HG02763 (cell line): Measurements from ENCODE around the gene AP2A1.

Experiments
- ATAC-seq: cut with Tn5 transposase; IDR thresholded peaks from one replicate; pipeline ENCODE4 v1.9.1; 2021; ENCODE audit warnings: mild to moderate bottlenecking, moderate library complexity; ENCODE audit not compliant: unreplicated experiment

AP2A1 gene

DNA sequence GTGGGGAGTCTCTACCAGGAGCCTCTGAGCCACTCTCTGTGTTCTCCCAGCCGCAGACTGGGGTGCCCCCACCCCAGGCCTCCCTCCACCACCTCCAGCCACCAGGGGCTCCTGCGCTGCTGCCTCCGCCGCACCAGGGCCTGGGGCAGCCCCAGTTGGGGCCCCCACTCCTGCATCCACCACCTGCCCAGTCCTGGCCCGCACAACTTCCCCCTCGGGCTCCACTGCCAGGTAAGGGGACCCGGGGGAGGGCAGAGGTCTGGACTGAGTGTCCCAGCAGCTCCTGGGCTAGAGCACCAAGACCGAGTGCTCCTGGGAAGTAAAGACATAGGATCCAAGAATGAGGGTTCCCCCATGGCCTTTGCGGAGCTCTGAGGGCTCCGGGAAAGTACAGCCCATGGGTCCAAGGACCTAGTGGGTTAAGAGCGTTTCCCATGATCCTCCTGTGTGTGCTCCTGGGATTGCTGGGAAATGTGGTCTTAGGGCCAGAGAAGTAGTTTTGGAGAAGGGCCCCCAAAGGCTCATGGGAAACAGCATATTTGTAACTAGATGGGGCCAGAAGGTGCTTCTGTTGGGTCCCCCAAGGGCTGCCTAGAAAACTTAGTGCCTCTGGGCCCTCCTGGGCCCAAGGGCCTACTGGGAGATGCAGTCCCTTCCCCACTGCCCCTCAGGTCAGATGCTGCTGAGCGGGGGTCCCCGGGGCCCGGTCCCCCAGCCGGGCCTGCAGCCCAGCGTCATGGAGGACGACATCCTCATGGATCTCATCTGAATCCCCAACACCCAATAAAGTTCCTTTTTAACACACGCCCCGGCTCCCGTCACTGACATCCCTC is 69.6 kb downstream of the AP2A1 start:
- no peak for ATAC-seq

DNA sequence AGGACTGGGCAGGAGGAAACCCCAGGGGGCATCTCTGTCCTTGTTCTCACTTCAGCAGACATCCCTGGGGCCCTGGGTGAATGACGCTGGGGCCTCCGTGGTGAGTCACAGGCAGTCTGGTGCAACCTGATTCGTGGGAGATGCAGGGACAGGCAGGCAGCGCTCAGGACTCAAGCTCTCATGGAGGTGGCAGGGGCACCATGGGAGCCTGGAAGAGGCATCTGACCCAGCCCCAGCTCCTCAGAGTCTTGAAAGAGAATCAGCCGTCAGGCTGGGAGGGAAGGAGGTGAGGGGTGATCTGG is 70.2 kb downstream of the AP2A1 start:
- no peak for ATAC-seq

DNA sequence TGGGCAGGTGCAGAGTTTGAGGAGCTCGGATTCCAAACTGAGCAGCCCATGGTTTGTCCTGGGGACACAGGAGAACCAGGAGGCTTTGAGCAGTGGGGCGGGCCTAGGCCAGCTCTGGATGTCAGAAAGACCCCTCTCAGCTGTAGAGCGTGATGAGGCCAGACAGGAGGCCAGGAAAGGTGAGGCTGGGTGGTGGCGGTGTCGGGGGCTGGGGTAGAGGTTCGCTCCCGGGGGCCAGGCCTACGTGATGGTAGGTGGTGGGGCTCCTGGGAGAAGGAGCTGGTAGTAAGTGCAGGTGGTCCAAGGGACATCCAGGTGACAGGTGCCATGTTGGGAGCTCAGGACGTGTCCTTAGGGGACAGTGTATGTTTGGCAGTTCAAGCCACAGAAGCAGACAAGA is 70.6 kb downstream of the AP2A1 start:
- ATAC-seq: no peak

DNA sequence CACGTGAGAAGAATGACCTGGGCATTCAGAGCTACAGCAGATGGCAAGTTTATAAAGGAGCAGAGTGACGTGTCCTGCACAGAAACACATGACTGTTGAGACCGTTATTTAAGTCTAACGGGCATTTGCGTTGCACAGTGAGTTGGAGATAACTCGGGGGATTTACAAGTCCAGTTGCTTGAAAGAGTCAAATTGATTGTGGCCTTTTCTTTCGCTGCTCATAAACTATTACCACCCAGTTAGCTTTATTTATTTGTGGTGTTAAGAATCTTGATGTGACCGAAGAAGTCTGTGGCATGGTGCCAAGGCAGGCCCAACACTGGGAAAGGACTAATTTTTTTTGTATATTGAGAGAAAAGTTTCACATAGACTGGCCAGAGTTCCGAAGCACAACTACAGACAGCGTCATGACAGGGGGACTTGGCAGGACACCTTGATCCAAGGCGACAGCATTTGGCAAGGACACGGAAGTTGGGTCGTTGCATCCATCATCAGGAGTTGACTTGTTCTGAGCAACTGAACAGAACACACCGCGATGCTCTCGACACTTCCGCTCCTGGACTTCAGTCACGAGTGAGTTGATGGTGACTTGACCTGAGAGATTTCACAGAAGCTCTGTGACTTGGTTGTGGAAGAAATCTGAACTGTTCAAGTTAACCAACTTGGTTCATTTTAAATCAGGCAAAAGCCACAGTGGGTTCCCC is 72.2 kb downstream of the AP2A1 start:
- ATAC-seq: no peak

DNA sequence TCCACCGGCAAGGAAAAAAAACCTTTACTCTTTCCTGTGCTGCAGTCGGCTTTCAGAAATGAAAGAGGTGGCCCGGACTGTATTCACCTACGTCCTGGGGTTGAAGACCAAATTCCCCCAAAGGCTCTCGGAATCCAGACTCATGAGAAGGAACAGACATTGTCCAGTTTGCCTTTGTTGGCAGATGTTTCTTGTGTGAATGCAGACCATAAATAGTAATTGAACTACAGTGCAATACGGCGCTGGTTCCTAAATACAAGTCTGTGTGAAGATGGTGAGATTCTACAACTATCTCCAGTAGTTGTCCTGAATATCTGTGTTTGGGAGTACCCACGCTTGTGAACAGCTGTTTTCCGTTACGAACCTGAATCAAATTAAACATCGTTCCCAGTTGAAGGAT is 72.9 kb downstream of the AP2A1 start:
- no peak for ATAC-seq

DNA sequence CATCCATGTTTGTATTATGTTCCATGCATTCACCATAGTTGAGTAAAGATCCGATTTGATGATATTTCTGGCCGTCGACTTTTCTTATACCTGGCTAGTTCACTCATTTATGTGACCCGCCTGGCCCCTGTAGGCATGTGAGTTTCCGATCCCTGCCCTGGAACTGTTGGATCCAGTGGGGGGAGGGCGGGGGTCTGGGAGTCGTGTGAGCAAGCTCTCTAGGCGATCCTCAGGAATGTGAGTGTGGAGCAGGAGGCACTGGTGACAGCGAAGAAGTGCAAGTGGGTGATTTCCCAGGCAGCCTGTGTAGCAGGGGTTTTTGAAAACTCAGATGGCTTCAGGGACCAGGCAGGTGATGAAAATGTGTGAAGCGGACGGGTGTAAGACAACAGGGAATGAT is 73.5 kb downstream of the AP2A1 start:
- ATAC-seq: no peak

DNA sequence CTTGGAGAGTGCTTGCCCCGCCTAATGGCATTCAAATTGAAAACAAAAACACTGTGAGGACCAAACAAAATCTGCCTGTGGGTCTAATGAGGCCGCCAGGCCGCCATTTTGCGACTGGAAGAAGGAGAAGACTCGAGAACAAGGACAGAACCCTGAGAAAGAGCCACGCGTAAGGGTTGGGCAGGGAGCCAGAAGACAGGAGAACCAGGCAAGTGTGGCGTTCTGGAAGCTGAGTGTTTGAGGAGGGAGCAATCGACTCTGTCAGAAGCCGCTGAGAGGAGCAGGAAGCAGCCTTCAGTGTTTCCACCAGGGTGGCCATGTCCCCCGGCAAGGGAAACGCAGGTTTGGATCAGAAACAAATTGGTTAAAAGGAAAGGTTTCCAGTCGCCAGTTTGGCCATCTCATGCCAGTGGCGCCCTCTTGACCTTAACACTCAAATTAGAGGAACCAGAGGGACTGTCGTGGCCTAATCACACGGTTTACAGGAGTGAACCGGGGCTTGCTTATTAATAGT is 74.0 kb downstream of the AP2A1 start:
- ATAC-seq: no peak

DNA sequence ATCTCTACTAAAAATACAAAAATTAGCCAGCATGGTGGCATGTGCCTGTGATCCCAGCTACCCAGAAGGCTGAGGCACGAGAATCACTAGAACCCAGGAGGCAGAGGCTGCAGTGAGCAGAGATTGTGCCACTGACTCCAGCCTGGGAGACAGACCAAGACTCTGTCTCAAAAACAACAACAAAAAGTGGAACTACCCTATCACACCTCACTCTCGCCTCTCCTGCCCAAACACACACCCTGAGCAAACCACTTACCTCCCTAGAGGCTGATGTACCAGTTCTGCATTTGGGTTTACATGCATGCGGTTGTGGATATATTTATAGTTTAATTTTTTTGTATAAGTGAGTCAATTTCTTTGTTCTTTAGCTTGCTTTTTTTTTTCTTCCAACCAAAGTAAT is 76.5 kb downstream of the AP2A1 start:
- no peak for ATAC-seq

DNA sequence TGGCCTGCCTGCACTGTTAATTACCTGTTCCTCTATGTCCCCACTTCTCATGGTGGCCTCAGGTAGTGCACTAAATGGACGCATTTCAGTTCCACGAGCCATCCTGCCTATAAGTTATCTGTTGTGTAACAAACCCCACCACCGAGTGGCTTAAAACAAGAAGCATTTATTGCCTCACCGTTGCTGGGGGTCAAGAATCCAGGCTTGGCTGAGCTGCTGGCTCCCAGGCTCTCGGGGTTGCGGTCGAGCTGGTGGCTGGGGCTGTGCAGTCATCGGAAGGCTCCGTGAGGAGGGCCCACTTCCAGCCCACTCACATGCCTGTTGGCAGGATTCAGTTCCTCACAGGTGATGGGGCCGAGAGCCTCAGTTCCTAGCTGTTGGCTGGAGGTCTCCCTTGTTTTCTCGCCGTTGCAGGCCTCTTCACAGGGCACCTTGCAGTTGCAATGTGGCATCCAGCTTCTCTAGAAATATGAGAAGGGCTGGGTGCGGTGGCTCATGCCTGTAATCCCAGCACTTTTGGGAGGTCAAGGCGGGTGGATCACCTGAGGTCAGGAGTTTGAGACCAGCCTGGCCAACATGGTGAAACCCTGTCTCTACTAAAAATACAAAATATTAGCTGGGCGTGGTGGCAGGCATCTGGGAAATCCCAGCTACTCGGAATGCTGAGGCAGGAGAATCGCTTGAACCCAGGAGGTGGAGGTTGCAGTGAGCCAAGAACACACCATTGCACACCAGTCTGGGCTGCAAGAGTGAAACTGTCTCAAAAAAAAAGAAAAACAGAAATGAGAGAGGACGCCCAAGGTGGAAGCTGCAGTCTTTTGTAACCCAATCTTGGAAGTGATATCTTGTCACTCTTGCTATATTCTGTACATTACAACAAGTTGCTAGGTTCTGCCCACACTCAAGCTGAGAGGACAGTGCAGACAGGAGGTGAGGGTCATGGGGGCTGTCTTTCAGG is 77.6 kb downstream of the AP2A1 start:
- no peak for ATAC-seq

DNA sequence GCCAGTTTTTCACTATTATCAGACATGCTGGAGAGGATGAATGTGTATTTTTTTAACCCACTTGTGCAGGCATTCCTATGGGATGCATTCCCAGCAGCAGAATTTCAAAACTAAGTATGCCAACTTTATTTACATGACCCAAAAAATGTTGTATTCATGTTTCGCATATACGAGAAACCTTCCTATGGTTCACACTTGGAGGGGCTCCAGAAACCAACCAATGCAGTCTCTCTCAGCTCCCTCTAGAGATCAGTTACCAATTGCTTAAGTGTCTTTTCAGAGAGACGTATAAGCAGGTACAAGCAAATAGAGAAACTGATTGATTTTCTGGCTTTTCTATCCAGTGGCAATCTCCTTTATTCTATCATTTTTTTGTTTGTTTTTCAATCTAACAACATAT is 78.6 kb downstream of the AP2A1 start:
- ATAC-seq: no peak

DNA sequence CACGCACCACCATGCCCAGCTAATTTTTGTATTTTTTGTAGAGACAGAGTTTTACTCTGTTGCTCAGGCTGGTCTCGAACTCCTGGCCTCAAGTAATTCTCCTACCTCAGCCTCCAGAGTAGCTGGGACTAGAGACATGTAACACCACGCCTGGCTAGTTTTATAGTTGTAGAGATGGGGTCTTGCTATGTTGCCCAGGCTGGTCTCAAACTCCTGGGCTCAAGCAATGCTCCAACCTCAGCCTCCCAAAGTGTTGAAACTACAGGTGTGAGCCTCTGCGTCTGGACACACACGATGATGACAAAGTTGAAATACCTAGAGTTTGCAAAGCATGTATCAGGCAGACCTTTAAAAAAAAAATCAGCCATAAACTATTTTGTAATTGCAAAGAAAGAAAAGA is 79.6 kb downstream of the AP2A1 start:
- no peak for ATAC-seq

DNA sequence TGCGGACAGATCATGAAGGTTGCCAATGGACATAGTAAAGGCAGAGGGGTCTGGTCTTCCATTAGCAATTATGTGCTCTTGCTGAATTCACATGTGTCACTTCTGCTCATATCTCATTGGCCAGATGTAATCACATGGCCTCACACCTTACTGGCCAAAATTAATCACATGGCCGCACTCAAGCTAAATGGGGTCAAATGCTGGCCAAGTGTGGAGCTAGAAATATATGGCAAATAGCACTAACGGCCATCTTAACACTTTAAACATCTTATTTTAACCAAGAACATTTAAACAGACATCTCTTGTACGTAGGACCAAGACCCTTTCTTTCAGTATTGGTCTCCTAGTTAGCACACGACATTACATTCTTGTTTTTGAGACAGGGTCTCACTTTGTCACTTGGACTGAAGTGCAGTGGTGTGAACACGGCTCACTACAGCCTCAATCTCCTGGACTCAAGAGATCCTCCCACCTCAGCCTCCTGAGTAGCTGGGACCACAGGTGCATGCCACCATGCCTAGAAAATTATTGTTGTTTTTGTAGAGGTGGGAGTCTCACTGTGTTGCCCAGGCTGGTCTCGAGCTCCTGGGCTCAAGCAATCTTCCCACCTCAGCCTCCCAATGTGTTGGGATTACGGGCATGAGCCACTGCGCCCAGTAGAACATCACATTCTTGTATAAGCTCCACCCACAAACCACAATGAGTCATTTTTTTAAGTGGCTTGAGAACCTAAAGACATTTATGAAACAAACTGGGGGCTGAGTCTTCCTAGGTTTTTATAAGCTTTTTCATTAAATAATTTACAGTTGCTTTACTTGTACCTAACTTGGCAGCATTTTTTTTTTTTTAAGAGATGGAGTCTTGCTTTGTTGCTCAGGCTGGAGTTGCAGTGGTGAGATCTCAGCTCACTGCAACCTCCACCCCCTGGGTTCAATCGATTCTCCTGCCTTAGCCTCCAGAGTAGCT is 81.2 kb downstream of the AP2A1 start:
- ATAC-seq: no peak

DNA sequence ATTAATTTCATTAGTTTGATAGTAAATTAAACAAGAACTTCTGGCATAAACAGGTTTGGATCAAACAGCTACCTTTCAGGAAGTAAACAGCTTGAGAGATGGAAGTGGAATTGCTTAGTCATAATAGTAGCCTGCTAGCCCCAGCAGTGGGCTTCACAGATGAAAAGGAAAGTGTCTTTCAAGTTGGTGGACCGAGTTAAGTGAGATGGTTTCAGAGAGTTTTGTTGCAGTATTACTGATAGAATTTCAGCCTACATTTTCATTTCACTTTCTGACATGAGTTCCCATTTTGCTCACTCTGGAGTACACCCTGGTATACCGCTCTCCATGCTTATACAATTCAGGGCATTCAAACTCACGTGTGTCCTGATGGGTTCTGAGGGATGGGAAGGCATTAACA is 82.1 kb downstream of the AP2A1 start:
- ATAC-seq: no peak

DNA sequence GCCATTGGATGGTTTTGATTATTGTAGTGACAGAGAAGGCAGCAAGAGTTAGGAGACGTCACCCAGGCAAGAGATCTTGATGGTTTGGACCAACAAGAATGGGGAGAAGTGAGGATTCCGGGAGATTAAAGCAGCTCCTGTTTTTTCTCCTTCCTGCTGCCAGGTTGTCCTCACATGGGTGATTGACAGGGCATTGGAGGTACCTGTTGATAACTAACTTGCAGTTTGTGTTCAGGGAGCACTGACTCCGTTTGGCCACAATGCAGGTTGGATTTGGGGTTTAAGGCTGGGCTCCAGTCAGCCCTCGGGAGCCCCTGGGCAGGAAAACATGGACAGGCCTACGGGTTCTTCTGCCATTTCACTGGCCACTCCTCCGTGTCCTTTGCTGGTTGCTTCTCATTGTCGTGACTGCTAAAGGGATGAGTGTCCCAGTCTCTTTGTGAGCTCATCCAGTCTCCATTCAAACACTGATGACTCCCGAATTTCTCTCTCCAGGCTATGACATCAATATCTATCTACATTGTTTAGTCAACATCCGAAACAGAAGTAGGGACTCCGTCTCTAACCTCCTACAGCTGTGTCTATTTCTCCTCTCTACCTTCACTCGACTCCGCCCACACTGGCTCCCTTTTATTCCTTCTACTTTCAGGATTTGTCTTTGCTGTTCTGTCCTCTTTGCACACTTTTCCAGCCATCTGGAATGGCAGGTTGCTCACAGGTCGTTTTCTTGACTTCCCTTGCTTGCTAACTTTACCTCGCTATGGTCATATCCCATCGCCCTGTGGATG is 82.8 kb downstream of the AP2A1 start:
- no peak for ATAC-seq

DNA sequence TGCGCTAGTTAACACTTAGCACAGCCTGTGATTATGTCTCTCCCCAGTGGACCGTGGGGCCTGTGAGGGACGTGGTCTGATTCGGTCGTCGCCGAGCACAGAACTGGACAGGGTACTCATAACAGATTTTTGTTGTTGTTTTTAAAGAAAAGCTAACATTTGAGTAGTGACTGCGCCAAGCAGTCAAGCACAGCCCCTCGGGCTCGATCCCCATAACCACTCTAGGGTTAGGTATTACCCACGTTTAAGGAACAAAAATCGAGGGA is 83.4 kb downstream of the AP2A1 start:
- ATAC-seq: no peak

DNA sequence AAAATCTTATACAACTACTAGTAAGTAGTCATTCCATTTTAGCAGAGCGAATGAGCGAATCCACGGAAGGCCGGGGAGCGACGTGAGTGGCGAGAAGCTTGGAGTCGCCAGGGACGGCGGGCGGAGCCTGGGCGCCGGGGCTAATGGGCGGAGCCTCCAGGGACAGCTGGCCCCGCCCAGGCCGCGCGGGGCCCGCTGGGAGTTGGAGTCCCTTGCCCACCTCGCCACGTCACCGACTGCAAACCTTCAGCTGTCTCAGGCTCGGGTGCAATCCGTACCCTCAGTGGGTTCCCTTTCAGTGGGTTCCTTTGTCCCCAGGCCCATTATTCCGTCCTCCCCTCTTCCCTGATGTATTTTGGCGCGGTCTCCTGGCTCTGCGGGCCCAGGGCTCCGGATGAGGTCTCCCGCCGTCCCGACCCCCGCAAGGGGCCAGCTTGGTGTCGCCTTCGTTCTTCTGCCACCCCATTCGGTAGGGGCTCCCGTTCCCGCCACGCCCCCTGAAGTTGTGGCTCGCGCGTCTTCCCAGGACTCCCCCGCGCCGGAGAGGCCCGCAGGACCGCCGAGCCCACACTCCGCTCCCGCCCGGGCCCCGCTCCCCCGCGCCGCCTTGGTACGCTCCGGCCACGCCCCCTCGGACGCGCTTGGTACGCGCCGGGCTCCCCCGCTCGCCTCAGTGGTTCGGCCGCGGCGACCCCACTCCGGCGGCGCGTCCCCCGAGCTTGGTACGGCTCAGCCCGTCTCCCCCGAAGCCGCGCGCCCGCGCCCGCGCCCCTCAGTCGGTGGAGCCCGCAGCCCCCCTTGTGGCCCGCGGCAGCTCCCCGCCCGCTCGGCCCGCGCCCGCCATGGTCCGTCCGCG is 83.9 kb downstream of the AP2A1 start, which contains the start of gene PTOV1:
Gene PTOV1, plus strand, starts transcription at position 673 of the 856 bp plus-strand sequence.
- ATAC-seq: peak; percentile 71

DNA sequence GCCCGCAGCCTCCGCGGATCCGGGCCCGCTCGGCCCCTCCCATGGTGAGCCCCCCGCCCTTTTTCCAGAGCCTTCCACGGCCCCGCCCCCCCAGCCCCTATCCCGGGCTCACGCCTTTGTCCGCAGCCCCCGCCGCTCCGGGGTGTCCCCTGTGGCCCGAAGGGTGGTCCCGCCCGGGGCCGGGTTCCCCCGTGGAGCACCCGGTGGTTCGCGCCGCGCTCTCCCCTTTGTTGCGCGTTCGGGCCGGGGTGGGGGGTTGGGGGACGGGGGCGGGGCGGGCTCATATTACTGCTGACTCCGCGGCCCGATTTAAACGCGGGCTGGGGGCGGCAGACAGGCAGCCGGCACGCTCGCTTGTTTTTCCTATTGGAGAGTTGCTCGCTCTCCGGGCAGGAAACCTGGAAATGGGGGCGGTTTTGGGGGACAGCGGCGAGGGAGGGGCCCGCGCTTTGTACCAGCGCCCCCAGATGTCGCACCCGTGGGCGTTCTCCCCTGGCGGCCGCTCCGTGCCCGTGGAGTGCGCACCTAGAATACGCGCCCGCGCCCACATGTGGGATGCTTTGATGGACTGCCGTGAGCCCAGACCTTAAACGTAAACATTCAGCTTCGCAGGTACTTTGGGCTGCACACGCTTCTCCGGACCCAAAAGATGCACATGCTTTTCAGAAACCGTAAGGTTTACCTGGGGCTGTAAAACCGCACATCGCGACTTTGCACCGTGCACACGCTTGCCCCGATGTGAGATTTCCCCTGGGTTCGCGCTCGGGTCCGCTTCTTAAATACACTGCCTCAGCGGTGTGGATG is 84.9 kb downstream of the AP2A1 start:
- ATAC-seq: no peak

DNA sequence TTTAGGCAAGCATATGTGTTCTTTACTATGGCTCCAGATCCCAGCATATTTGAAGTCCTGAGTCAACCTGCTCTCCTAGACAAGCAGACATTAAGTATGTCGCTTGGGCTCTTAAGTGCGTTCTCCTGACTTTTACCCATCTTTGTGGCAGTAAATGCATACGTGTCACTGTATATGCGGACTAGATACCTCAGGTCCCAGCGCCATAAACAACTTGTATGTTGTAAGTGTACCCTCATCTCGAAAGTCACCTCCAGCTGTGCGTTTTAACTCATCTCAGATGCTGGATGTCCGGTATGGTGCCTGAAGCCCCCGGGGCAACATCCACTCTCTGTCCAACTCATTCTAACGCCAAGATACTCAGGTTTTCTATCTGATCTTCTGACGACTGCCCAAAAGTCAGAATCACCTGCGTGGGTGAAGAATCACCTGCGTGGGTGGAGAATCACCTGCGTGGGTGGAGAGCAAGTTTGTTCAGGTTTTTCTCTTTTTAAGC is 85.9 kb downstream of the AP2A1 start:
- ATAC-seq: no peak
